Measurements from ENCODE around the gene CCDC81.
"Not testable (repeated sequence)": the region's sequence is repeated elsewhere in the genome, so short reads cannot be mapped to it uniquely, and the experiment has no call there.

CCDC81 gene

DNA sequence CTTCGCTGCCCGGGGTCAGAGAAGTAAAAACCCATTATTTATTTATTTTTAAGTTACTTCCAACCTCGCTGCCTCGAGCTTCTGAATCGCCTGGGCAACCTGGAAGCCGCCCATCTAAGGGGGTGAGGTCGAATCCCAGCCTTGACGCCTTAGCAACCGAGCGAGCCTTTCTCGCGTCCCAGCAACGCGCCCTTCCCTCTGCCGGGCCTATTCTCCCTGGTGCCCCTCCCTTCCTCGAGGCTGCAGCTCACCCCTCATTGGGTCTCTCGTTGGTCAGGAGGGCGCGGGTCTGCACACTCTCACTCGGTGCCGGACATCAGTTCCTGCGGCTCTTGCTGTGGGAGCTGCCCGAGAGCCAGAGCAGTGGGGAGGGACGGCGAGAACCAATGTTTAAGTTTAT lies at the start of gene CCDC81:
TSS of gene CCDC81 (plus strand) at position 302 of the 400 bp plus-strand sequence. CDS start 277 bp downstream, outside the sequence.
- no peak for DNase-seq

DNA sequence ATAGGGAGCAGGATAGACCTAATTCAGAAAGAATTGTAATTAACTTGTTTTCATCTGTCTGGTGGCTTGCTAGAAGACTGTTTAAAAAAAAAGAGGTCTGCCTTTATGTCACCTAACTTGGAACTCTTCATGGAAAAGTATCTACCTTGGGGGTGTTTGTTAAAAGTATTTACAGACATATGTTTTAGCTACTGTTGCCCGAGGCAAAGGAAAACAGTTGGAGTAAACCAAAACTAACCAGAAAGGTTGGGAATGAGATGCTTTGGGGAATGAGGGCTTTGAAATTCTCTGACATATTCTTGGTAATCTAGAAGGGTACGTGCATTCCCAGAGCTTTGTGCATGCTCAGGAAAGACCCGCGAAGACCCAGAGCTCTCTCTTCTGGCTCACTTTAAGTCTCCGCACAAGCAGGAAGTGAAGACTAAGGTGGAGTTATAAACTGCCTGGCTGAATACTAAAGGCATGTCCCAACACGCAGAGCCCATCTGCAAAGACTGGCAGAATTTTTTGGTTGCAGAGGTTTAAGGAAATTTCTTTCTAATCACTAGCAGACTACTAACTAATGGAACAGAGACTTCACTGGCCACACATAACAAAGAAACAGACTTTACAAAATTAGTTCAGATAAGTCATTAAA lies 39.4 kb upstream of the CCDC81 start:
- DNase-seq = no peak

DNA sequence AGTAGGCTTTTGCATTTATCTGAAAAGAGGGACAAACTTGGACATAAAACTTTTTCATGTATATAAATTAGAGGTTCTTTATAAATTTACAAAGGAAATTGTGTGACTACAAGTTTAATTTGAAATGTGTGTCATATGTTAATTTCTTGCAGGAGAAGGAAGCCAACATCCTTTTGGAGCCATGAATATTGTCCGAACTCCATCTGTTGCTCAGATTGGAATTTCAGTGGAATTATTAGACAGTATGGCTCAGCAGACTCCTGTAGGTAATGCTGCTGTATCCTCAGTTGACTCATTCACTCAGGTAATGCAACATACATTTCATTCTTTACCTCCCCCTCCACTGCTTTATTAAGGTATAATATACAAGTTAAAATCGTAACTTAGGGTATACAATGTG lies 37.5 kb upstream of the CCDC81 start:
- DNase-seq = no peak

DNA sequence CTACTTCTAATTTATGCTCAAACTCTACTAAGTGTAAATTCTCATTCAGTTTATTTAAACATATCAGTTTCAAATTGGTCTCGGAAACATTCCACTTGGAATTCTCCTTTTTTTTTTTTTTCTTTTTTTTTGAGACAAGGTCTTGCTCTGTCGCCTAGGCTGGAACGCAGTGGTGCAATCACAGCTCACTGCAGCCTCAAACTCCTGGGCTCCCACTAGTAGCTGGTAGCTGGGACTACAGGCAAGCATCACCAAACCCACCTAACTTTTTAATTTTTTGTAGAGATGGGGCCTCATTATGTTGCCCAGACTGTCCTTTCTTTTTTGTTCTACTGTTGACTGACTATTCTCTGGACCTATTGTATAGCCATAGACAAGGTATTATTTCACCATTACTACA lies 33.3 kb upstream of the CCDC81 start:
- DNase-seq = no peak

DNA sequence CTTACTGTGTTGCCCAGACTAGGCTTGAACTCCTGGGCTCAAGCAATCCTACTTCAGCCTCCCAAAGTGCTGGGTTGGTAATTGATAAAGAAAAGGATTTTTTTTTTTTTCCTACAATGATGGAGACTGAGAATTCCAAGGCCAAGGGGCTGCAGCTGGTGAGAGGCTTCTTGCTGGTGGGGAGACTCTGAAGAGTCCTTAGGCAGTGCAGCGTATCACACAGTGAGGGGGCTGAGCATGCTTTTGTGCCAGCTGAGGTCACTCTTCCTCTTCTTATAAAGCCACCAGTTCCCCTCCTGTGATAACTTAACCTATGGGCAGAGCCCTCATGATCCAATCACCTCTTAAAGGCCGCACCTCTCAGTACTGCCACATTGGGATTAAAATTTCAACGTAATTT lies 28.2 kb upstream of the CCDC81 start:
- DNase-seq = no peak

DNA sequence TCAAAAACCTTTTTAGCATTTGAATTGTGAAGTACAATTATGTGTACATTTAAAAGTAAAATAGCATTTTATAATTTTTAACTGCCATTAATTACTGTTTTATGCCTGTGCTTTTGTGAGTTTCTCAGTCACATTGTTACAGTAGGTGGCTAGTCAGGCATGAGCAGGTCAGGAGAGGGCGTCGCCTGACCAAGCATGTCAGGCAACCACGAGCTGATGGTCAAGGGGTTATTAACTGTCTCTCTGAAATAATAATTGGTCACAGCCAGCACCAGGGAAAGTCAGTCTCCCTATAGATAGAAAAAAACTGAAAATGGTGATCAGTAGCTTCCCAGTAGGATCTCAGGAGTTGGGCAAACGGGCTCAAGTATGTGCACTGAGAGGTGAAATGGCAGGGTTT lies 19.4 kb upstream of the CCDC81 start:
- DNase-seq = no peak

DNA sequence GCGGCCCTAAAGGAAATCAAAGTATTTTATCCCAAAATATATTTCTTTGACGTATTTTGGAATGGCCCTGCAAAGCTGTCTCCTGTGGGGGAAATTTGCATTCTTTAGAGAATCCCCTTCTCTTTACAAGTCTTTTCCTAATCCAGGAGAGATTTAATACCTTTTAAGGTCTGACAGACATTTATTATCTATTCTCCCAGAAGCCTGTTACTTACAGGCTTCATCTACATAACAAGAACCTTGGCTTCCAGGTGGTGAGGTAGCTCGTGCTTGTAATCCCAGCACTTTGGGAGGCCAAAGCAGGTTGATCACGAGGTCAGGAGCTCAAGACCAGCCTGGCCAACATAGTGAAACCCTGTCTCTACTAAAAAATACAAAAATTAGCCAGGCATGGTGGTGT lies 17.3 kb upstream of the CCDC81 start:
- not testable (repeated sequence) for DNase-seq

DNA sequence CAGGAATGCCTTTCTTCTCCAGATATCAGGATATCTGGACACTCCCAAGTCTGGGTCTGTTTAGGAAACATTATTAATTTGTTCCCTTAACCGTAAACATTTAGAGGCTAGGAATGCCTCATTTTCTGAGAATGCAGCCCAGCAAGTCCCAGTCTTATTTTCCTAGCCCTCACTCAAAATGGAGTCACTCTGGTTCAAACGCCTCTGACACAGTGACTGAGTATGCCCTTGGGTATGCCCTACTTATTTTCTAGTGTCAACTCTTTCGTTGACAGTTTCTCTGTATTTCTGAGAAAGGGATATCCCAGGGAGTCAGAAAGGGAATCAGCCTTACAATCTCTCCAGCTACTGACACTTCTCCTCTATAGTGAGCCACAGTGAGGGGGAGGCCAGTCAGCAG lies 16.0 kb upstream of the CCDC81 start:
- no peak for DNase-seq

DNA sequence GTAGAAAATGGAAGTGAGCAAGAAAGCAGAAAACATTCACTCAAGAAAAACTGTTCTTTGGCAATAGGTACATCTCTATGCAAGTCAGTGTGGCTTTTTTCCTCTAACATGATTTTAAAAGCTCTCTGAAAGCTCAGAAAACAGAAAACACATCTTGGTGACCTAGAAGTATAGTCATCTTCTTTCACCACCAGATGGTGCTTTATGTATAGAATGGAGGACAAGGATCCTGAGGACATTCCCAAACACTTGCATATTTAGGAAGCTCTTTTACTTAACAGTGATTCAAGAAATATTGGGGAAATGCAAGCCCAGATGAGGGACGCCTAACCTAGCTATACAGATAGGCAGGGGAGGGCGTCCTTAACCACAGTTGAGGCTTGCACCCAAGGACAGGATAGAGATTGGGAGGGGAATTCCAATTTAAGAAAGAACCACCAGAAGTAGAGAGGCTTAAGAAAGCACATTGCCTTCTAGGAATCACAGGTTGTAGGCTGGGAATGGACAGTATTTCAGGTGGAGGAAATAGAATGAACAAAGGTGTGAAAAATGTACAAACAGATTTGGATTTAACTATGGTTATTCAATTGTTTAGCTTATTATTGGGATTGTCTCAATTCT lies 13.8 kb upstream of the CCDC81 start:
- no peak for DNase-seq

DNA sequence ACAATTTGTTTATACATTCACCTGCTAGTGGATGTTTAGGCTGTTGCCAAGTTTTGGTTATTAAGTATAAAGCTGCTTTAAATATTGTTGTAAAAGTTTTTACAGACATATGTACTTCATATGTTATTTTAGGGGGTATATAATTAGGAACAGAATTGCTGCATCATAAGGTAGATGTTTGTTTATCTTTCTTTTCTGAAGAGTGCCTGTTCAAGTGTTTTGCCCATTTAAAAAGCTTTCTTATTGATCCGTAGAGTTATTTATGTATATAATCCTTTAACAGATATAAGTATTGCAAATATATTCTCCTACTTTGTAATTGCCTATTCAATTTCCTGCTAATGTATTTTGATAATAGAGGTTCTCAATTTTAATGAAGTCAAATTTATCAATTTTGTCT lies 11.3 kb upstream of the CCDC81 start:
- DNase-seq = no peak

DNA sequence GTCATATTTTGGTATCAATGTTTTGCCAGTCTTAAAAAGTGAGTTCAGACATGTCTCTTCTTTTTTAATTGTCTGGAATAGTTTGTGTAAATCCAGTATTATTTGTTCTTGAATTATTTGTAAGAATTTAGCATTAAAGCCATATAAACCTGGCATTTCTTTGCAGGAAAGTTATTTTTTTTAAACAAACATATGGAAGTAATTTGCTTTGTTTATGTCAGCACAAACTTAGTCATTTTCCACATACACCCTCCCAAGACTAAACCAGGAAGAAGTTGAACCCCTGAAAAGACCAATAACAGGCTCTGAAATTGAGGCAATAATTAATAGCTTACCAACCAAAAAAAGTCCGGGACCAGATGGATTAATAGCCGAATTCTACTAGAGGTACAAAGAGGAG lies 9.1 kb upstream of the CCDC81 start:
- DNase-seq = no peak

DNA sequence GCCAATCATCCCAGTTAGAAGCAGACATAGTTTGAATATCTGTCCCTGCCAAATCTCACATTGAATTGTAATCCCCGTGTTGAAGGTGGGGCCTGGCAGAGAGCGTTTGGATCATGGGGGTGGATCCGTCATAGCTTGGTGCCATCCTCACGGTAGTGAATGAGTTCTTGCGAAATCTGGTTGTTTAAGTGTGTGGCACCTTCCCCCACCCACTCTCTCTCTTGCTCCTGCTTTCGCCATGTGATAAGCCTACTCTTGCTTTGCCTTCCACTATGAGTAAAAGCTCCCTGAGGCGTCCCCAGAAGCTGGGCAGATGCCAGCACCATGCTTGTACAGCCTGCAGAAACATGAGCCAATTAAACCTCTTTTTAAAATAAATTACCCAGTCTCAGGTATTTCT lies 5.0 kb upstream of the CCDC81 start:
- DNase-seq = no peak

DNA sequence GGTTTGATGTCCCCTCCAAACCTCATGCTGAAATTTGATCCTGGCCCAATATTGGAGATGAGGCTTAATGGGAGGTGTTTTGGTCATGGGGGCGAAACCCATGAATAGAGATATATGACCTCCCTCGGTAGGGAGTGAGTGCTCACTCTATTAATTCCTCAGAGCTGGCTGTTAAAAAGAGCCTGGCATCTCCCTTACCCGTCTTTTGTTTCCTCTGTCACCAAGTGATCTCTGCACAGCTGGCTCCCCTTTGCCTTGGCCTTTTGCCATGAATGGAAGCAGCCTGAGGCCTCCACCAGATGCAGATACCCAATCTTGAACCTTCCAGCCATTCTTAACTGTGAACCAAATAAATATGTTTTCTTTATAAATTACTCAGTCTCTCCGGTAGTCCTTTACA lies 4.5 kb upstream of the CCDC81 start:
- no peak for DNase-seq

DNA sequence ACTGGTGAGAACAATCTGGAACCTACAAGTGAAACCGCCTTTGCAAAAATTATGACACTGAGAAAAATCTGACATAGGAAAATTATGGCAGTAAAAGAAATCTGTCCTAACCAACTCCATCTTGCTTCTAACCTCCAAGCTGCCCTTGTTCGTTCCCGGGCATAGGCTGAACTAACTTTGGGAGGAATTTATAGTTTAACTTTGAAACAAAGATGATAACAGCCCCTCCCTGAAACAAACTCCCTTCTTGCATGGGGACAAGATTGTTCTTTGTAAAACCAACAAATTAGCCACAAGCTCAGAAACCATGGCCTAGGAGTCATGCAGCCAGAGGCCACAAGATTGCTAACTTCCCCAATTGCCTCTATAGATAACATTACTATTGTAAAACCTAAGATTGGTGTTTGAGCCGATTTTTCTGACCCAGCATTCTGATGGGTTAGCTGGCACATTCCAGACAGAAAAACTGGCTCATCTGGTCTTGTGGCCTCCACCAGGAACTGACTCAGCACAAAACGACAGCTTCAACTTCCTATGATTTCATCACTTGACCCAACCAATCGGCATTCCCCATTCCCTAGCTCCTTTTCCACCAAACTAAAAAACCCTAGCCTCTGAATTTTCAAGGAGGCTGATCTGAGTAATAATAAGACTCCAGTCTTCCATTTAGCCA lies 3.6 kb upstream of the CCDC81 start:
- no peak for DNase-seq

DNA sequence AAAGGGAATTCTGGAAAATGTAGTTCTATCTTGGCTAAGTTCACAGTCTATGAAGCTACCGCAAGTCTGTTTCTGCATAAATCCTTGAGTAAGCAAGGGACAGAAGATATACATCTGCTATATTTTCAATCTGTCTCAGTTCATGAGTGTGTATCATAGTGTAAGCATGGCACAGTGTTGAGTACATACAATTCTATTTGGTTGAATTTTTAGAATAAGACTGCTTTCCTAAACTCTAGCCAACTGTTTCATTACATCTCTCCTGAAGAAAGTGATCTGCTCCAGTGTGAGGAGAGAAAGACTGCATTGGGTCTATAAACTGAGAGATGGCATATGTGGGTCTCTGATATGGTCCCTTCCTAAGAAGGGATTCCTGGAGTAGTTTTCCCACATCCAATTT lies 2.6 kb upstream of the CCDC81 start:
- DNase-seq = no peak

DNA sequence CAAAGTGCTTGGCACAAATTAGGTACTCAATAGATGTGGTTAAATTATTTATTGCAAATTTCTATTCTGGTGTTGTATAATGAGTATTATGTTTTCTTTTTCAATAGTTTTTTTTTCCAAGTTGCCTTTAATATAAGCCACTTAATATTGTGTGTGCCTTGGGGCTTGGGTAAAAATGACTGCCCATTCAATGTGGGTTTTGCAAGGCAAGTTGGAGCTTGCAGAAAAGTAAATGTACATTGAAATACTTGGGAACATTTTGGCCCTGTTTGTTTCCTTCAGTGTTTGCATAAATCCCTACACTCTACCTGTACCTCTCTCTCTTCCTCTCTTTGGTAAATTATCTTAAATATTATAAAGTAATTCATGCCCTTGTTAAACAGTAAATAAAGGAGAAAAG lies 2.1 kb upstream of the CCDC81 start:
- no peak for DNase-seq

DNA sequence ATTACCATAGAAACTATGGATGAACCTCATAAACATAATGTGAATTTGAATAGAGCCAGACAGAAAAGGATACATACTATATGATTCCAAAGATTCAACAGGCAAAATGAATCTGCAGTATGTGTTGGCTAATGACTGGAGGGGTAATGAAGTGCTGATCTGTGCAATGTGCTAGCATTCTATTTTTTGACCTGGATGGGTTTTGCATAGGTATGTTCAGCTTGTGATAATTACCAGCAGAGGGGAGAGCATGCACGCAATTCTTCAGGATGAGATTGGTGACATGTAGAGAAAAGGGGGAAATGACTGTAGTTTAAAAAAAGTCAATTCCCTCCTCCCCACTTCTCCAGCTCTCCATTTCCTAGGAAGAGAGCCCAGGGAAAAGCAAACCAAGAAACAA lies 618 bp upstream of the CCDC81 start:
- DNase-seq = no peak

DNA sequence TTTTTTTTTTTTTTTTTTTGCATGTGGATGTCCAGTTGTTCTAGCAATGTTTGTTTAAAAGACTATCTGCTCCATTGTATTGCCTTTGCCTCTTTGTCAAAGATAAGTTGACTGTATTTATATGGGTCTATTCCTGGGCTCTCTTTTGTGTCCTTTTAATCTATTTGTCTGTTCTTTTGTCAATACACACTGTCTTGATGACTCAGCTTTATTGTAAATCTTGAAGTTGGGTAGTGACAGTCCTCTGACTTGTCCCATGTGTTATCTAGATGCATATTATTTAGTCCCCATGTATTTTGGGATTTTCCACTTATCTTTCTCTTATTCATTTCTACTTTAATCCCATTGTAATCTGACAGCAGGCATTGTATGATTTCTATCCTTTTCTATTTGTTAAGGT lies 3.3 kb downstream of the CCDC81 start:
- DNase-seq = no peak

DNA sequence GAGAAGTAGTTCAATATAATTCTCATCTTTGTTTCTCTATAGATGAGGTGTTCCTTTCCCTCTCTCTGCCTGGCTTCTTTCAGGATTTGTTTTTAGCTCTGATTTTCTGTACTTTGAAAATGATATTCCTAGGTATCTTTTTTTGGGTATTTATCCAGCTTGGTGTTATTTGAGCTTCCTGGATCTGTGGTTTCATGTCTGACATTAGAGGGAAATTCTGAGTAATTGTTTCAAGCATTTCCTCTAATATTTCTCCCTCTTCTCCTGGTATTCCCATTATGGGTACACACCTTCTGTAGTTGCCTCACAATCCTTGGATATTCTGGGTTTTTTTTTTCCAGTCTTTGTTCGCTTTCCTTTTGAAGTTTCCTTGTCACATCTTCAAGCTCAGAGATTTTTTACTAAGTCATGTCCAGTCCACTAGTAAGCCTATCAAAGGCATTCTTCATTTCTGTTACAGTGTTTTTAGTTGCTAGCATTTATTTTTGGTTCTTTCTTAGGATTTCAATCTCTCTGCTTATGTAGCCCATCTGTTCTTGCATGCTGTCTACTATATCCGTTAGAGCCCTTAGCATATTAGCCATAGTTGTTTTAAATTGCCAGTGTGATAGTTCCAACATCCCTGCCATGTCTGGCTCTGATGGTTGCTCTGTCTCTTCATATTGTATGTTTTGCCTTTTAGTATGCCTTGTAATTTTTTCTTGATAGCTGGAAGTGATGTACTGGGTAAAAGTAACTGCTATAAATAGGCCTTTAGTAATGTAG lies 5.8 kb downstream of the CCDC81 start:
- DNase-seq = no peak

DNA sequence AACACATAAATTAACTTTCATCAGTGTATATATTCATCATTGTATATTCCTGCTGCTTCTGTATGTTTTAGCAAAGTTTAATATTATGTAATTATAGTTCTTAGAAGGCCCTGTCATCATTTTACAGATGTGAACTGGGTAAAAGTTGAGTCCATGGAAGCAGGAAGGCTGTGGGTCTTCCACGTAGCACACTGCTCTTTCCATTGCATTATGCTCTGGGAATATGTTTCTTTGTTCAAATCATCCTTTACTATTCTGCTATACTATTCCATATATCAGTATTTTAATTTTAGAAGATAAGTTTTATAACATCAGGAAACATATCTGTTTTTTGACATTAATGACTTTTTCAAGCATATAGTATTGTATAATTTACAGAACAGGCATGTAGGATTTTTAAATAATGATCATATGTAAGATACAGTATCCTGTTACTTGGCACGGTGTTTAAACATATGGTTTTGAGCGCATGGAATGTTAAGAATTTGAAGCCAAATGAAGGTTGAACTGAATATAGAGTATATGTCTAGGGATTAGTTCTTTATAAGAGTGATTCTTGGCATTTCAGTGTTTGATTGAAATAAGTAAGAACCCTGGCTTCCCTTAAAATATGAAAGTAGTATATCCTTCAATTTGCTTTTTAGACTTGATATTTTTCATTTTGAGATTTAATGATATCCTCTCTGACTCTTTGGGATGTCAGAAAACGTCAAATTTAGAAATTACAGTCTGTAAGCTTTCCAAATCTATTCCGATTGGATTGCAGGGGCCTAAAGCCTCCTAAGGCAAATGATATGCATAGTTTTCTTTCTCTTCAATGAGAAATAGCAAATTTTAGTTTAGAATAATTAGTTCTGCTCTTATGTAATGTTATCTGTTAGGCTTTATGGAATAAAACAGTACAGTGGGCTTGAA lies 8.6 kb downstream of the CCDC81 start:
- no peak for DNase-seq

DNA sequence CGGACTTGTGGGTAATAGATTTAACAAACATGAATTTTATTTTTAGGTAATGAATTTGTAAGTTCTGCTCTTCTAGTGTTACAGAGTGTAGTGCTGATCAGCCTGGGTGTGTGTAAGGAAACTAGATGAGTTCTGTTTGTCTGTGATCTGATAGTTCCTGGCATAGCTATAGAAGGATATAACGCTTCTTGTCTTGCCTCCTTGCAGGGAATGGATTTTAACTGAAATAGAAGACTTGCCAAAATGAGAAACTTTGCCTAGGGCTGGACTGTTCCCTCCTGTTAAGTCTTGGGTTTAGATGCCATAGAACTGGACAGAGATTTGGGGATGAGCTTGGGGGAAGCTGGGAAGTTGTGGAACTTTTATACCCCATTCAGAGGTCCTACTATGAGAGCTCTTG lies 11.6 kb downstream of the CCDC81 start:
- DNase-seq = no peak

DNA sequence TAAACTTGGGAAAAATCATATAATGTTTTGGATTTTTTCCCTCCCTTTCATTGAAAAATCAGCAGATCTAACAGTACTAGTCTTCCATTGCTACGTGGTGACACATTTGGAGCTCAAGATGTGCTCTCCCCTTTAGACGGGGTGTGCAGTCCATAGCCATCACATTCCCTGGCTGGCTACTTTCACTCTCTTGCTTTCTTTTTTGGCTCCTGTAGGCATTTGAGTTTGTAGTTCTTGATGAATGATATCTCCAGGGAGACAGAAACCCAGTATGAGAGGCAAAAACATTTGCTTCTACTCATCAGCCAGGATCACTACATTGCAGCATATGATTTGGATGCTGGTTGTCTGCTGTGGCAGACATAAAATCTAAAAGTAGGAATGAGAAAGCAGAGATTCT lies 12.1 kb downstream of the CCDC81 start:
- no peak for DNase-seq

DNA sequence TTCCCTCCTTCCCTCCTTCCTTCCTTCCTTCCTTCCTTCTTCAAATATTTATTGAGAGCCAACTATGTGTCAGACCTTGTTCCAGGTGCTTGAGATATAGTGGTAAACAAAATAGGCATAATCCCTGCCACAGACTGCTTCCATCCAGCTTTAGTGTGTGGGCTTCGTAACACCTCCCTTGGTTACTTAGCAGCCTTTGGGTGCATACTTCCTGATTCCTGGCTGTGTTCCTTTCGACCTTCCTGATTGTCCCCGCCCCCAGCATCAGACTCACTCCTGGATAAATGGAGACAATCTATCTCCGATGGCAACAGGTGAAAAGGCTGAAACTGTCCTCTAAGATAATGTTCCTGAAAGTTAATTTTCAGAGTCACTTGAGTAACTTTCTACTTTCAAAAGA lies 13.5 kb downstream of the CCDC81 start:
- no peak for DNase-seq

All from T1000 (cell line).